Raji (cell line): Measurements from ENCODE around the gene MBD1.

Source experiments
- POLR2A ChIP-seq: IDR thresholded peaks from 2 replicates; pipeline ENCODE4 v1.6.1; 2011; ENCODE audit warnings: low read depth, low read length, control low read depth; ENCODE audit not compliant: insufficient read depth

Gene MBD1

DNA sequence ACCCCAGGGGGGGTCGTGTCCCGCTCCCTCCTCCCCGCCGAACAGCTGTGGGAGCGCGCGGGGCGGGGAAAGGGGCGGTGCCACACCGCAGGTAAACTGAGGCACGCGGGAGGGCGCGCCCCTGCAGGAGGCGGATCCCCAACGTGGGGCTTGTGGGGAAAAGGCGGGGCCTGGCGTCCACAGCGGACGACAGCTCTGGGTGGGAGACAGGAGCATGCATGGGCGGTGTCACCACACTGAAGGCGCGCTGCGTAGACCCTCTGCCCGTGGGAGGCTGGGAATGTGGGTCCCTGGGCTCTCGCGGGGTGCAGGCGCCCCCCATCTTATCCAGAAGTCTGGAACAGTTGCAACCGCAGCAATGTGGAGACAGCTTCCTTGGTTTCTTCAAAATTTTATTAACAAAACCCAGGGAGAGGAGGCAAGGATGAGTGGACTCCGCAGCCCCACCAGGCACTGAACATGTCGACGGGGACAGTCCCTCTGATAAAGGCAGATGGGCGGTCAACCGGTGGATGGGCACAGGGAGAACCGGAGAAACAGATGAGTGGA, 723 bp upstream of the MBD1 start:
- no peak for TF ChIP-seq POLR2A

GRCh38 chr18:50280707-50281294, 522 bp downstream of the MBD1 start:
- TF ChIP-seq POLR2A = no peak

DNA sequence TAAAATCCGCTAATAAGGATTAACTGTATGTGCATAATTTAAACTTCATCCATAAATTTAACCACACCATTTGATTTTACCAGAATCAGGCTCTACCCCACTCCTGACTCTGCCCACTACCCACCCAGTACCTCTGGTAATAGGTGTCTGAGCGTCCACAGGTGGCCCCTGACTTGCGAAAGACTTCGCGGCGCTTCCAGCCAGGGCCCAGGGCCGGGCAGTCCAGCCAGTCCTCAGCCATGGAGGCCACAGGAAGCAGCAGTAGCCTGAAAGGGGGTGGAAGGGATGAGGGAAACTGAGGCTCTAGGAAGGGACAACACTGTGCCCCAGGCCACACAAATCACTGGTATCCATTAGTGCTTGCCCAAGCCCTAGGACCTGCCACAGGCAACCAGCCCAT, 1.6 kb downstream of the MBD1 start:
- TF ChIP-seq POLR2A = no peak

- TF ChIP-seq POLR2A = no peak
These were observed 3.4 kb downstream of the MBD1 start for GRCh38 chr18:50277942-50278341.

GRCh38 chr18:50276452-50276851, 4.9 kb downstream of the MBD1 start:
- no peak for TF ChIP-seq POLR2A

DNA sequence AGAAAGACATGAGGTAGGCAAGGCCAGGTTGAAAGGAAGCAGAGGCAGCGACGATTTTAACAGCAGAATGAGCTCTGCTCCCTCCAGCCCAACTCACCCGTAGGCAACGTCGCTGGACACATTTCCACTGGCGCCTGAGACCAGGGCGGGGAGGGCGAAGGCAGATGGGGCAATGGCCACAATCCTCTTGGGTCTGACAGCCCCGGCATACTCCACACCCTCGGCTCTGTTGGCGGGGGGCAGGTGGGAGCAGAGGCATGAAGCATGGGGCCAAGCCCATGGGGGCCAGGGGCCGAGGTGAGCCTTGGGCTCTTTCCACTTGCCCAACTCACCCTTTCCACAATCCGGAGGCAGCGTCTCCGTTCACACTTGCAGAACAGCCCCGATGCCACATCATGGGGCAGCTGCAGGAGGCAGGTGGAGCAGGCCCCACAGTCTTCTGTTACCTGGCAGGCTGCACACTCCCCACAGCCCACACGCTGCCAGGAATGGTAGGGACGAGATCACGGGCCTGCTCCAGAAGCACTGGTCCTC, 5.8 kb downstream of the MBD1 start:
- TF ChIP-seq POLR2A = no peak

- TF ChIP-seq POLR2A = no peak
These were observed 6.4 kb downstream of the MBD1 start for GRCh38 chr18:50274941-50275340.

DNA sequence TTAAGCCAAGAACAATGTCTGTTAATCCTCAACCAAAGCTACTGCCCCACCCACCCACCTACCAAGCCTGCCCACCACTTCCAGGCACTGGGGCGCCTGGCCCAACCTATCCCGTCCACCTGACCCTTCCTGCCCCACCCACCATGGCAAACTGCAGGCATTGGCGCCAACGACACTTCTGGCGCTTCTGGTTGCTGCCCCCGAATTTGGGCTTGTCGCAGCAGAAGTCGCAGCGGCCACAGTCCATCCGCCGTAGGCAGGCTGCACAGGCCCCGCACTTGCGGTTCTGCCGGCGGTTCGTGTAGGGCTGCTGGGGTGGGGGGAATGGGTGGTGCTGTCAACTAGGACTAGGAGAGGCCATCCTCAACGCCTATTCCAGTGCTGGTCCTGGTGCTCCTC, 7.3 kb downstream of the MBD1 start:
- TF ChIP-seq POLR2A = no peak

DNA sequence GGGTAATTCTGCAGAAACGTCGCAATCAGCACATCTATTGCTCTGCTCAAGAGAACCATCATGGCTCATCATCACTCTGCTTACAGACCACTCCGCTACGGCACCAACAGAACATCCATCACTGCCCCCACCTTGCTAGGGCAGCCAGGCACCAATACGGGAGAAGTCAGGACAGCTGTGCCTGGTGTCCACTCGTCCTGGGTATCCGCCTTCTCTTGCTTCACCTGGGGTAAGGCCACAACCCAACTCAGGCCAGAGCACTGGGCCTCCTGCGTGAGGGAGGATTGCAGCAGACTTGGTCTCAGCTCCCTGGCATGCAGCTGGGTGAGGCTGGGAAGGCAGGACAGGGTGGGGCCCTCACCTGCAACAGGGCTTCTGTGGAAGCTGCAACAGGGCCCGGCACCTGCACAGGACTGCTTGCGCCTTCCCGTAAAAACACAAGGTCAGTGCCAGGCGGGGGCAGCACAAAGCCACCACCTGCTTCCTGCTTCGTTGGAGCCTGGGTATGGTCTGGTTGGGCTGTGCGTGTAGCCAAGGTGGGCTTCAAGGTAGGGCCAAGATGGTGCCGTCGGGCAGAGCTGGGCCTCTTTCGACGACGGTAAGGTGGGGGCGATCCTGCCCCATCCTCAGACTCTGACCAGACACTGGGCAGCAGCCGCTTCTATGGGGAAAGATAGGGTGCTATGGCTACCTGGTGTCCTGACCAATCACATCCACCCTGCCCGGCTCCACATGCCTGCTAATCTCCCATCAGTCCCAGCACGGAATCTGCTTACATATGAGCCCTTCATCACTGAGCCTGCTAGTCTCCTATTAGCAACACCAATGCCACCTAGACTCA, 7.9 kb downstream of the MBD1 start:
- TF ChIP-seq POLR2A = no peak

DNA sequence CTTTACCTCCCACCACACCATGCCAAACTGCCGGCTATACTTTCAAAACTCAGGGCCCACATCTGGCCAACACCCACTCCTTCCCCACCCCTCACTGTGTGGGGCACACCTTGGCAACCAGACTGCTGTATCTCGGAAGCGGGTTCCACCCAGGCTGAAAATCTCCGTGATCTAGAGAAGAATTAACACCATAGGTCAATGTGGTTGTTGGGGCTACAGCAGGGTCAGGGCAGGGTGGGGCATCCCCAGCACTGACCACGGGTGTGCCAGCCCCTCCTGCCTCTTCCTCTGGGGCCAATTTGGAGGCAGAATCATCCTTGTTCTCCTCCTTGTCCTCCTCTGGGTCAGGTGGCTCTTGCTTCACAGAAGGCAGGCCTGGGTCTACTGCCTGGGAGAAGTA, 8.8 kb downstream of the MBD1 start:
- TF ChIP-seq POLR2A = no peak

DNA sequence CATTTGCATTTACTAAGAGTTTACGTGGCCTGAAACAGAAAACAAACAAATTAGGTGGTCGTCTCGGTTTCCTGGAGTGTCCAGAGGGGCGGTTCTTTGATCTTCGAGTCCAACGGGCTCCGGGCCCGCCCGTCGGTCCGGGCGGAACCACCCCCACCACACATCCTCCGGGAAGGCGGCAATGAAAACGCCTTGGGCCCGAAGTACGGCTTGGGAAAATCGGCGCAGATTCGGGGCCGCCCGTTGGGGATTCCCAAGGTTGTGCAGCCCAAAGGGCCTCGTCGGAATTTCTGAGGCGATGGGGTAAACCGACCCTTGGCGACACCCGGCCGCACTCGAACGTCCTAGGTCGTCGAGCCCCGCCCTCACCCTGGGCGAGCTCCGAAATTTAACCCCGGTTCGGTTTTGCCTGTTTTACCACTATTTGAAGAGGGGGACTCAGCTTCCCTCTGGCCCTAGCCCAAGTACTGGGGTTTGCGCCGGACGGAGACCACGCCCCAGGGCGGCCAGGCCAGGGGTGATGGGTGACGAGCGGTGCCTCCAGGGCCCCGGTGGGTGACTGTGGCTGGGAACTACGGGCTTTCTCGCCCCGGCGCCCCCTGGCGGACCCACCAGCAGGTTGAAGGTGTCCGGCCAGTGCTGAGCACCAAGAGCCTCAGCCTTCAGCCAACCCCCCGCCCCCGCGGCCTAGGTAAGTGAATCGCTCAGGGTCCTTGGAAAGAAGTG, 13.1 kb downstream of the MBD1 start:
- TF ChIP-seq POLR2A = no peak

- TF ChIP-seq POLR2A = peak; percentile 37; the same call in 1 of the 2 replicates
These were observed 15.0 kb downstream of the MBD1 start, which contains the start of gene CFAP53 for GRCh38 chr18:50266248-50266704. Gene CFAP53, minus strand, starts transcription at chr18:50266495. Its CDS starts 91 bp downstream, at chr18:50266404.

DNA sequence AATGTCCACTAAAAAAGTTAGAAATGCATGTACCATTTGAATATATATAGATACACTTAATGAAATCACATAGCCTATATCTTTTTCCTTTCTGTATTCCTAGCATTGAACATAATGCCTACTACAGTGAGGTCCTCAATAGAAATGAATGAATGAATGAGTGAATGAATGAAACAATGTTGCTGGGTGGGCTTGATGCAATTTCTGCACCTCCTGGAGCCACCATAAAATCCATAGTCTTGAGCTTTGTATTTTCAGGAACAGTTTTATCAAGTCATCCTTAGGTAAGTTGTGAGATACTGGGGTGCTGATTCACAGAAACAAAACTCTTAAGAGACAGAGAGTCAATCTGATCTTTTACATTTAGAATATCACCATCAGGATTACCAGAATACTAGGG, 18.3 kb downstream of the MBD1 start:
- TF ChIP-seq POLR2A = no peak

- no peak for TF ChIP-seq POLR2A
These were observed 30.4 kb downstream of the MBD1 start for GRCh38 chr18:50250935-50251334.

- no peak for TF ChIP-seq POLR2A
These were observed 31.7 kb downstream of the MBD1 start for GRCh38 chr18:50249576-50249975.
